ENCODE results near the gene ELOVL5.

DNA sequence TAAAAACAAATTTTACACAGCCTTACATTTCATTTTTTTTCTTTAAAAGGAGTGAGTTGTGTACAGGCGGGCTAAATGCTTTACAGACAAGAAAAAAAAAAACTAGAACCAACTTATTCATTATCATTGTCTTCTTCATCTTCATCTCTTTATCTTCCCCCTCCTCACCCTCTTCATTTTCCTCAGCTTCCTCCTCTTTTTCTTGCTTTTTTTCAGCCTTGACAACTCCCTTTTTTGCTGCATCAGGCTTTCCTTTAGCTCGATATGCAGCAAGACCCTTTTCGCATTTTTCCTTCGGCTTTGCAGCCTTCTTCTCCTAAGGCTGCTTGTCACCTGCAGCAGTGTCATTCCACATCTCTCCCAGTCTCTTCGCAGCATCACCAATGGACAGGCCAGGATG is 113.2 kb downstream of the ELOVL5 start:
- TF ChIP-seq, protein P1, sequence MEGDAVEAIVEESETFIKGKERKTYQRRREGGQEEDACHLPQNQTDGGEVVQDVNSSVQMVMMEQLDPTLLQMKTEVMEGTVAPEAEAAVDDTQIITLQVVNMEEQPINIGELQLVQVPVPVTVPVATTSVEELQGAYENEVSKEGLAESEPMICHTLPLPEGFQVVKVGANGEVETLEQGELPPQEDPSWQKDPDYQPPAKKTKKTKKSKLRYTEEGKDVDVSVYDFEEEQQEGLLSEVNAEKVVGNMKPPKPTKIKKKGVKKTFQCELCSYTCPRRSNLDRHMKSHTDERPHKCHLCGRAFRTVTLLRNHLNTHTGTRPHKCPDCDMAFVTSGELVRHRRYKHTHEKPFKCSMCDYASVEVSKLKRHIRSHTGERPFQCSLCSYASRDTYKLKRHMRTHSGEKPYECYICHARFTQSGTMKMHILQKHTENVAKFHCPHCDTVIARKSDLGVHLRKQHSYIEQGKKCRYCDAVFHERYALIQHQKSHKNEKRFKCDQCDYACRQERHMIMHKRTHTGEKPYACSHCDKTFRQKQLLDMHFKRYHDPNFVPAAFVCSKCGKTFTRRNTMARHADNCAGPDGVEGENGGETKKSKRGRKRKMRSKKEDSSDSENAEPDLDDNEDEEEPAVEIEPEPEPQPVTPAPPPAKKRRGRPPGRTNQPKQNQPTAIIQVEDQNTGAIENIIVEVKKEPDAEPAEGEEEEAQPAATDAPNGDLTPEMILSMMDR (conservative IDR thresholded peaks at IDR 0.05) = no peak
- no peak for TF ChIP-seq ZFX (IDR thresholded peaks at IDR 0.05)

All from C4-2B (cell line).